ENCODE data around the gene ZNF407.

Gene ZNF407

DNA sequence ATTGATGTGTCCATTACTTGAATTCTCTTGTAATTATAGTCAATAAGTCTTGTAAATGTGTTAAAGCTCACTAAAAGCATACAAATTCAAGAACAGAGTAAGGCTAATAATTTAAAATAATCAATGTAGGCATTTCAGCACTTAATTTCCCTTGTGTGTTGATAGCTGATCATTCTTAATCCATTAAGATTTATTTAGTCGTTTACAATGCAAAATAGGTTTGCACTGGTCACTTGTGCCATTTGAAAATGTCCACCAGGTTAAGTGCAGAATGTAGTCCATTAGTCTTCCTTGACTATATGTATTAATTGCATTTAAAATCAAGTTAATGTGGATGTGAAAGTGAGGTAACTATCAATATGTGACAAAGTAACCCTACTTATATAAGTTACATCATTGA lies 39.4 kb downstream of the ZNF407 start:
- TF ChIP-seq, protein P1, sequence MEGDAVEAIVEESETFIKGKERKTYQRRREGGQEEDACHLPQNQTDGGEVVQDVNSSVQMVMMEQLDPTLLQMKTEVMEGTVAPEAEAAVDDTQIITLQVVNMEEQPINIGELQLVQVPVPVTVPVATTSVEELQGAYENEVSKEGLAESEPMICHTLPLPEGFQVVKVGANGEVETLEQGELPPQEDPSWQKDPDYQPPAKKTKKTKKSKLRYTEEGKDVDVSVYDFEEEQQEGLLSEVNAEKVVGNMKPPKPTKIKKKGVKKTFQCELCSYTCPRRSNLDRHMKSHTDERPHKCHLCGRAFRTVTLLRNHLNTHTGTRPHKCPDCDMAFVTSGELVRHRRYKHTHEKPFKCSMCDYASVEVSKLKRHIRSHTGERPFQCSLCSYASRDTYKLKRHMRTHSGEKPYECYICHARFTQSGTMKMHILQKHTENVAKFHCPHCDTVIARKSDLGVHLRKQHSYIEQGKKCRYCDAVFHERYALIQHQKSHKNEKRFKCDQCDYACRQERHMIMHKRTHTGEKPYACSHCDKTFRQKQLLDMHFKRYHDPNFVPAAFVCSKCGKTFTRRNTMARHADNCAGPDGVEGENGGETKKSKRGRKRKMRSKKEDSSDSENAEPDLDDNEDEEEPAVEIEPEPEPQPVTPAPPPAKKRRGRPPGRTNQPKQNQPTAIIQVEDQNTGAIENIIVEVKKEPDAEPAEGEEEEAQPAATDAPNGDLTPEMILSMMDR (IDR thresholded peaks at IDR 0.05; ENCODE audit: extremely low read depth, insufficient read depth, missing control alignments), result no peak
- in situ Hi-C loops (cut with MboI; ENCODE audit: low pct_unique_long_range_greater_than_20kb, low sequenced_read_pairs, unreplicated experiment), result no loop called here
- no peak for DNase-seq (ENCODE audit: low spot score)

DNA sequence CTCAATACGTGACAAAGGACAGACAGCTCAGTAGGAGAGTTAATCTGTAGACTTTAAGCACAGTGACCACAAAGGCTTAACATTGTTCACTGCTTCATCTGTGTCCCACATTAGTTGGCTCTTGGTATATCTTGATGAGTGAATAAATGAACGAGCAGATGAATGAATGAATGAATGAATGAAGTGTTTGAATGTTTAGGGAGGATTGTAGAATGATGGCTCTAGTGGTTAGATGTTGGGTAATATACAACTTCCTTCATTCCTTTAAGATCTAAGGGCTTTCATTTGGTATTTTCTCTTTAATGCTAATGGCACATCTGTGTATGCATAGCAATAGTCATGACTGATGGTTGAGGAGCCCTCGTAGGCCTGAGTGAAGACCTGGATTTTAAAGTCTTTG lies 40.5 kb downstream of the ZNF407 start:
- in situ Hi-C loops (cut with MboI; ENCODE audit: low pct_unique_long_range_greater_than_20kb, low sequenced_read_pairs, unreplicated experiment), result no loop called here
- DNase-seq (ENCODE audit: low spot score), result no peak
- TF ChIP-seq, protein P1 (IDR thresholded peaks at IDR 0.05; ENCODE audit: extremely low read depth, insufficient read depth, missing control alignments), result no peak

DNA sequence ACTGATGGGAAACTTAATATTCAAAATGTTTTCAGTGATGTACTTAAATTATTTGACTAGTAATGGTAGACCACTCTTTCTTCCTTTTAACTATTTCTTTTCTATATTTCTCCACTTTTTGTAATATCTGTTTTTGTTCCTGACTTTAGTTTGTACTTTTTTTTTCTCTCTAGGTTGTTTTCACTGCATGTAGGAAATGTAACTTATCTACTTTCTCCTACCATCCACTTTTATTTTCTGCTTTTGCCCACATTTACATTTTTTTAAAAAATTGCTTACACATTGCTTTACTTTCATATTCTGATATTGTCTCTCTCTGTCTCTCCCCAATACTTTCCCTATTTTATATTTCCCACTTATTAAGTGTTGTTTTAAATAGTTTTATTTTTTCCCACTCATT lies 47.0 kb downstream of the ZNF407 start:
- in situ Hi-C loops (cut with MboI; ENCODE audit: low pct_unique_long_range_greater_than_20kb, low sequenced_read_pairs, unreplicated experiment), result no loop called here
- TF ChIP-seq, protein P1 (IDR thresholded peaks at IDR 0.05; ENCODE audit: extremely low read depth, insufficient read depth, missing control alignments), result no peak
- no peak for DNase-seq (ENCODE audit: low spot score)

DNA sequence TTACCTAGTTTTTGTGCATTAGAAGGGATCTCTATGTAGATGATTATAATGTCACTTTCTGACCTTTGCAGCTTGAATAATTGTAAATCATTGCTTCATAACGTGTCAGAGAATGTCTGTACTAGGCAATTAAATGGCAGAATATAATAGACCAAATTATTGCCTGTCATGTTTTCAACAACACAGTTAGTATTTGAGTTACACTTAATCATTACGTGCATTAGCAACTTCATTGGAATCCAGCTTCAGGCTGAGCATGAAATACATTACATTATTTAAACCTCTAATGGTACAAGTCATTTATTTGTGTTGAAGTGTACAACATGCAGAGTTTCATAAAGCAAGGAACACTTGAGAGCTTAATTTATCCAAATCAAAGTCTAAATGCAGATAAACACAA lies 48.0 kb downstream of the ZNF407 start:
- TF ChIP-seq, protein P1 (IDR thresholded peaks at IDR 0.05; ENCODE audit: extremely low read depth, insufficient read depth, missing control alignments), result no peak
- in situ Hi-C loops (cut with MboI; ENCODE audit: low pct_unique_long_range_greater_than_20kb, low sequenced_read_pairs, unreplicated experiment), result no loop called here
- no peak for DNase-seq (ENCODE audit: low spot score)

DNA sequence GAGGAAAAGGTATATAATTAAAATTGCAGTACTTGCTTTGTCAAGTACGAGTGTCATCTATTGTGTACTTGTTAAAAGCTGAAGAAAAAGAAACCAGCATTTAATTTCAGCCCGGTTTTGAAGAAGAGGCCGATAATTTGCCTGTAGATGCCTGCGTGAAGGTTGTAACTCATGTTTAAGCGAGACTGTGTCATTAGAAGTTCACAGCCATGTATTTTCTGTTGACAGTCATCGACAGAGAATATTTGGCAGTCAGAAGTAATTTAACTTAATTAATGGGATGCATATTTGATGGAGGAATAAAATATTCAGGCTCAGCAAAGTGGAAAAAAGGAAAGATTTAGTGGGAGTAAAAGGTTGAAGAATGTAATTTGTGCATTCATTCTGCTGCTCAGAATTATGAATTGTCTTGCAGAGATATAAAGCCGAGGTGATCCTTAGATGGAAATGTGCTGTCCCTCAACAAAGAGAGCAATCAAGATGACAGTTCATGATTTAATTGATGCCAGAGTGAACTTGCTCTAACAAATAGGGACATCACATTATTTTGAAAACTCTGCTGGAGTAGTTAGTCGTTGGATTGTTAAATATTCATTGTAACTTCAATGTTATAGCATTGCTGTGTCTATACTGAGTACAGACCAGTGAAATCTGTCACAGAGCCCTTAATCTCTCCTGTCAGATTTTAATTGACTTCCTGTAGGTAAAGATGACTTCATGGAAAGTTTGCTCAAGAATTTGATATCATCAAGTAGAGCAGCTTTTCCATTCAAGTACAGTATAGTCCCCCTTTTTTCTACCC lies 53.9 kb downstream of the ZNF407 start:
- in situ Hi-C loops (cut with MboI; ENCODE audit: low pct_unique_long_range_greater_than_20kb, low sequenced_read_pairs, unreplicated experiment), result loop anchor here (25.0 kb wide), 1 partner anchor 811 kb away; no protein-coding TSS in a partner anchor
- TF ChIP-seq, protein P1 (IDR thresholded peaks at IDR 0.05; ENCODE audit: extremely low read depth, insufficient read depth, missing control alignments), result no peak

DNA sequence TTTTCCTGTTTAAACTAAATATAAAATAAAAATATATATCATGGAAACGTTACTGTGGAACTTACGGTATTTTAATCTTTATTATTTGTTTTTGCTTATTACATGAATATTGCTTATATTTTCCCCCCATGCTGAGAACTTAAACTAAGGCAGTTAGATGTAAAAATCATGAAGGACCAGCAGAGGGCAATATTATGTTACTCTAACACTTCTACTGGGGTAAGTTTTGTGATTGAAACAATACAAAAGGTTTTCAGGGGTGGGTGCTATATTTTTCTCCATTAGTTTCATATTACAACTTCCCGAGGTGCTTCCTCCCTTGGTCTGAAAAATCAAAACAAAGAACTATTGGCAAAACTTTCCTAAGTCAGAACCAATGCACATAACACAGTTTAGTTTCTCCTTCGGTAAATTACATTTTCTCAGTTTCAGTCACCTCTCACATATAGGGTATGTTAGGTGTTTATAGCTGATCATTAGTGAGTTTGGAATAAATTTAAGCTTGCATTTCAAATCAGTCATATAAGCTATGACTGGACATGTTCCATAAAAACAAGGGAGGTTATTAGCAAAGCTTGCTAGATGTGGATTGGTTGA lies 54.8 kb downstream of the ZNF407 start:
- TF ChIP-seq, protein P1 (IDR thresholded peaks at IDR 0.05; ENCODE audit: extremely low read depth, insufficient read depth, missing control alignments), result peak; percentile 47
- in situ Hi-C loops (cut with MboI; ENCODE audit: low pct_unique_long_range_greater_than_20kb, low sequenced_read_pairs, unreplicated experiment), result loop anchor here (25.0 kb wide), 1 partner anchor 810 kb away; no protein-coding TSS in a partner anchor
- peak; percentile 34 for DNase-seq (ENCODE audit: low spot score)

More for the DNA sequence above, 53.9 kb downstream of the ZNF407 start:
- no peak for DNase-seq (ENCODE audit: low spot score)
